PC-9 (cell line): ENCODE results near the gene U2AF1. TPM values are rescaled to one million over a fixed set of nuclear protein-coding genes. Genes with fewer than 3 reads are reported as not detected.
"Not testable (repeated sequence)": the region's sequence is repeated elsewhere in the genome, so short reads cannot be mapped to it uniquely, and the experiment has no call there.

Source experiments
- BruUV-seq: library from RNA; stranded (reverse); fragments of 400-500 nt; replicated peaks from 2 replicates; lab custom pipeline; 2021; lab: Mats Ljungman, UMichigan
- CTCF ChIA-PET: fragments of 300-600 bp; sonication (Branson Sonifier 250); formaldehyde crosslinking; loops from one replicate; lab custom pipeline; 2022; ENCODE audit warnings: antibody characterized with exemption; lab: Charles Lee
- POLR2A ChIA-PET: fragments of 300-600 bp; sonication (Branson Sonifier 250); formaldehyde crosslinking; loops from one replicate; lab custom pipeline; 2022; ENCODE audit warnings: antibody characterized with exemption; ENCODE audit not compliant: unreplicated experiment; lab: Charles Lee
- DNase-seq, 2 experiments: peaks; one replicate each; pipeline versions ENCODE4 v3.0.0 to v3.0.0-alpha.2; 2015 to 2022; ENCODE audit warnings: mixed read lengths in 1 of 2
- H2AFZ ChIP-seq: fragments of 200-600 bp; sonication (generic); 2 replicates; pipeline ENCODE4 v1.8.1; 2017; ENCODE audit warnings: antibody characterized with exemption
- H3F3A ChIP-seq: fragments of 200-600 bp; sonication (generic); 2 replicates; pipeline ENCODE4 v1.8.1; 2017; ENCODE audit warnings: antibody characterized with exemption, mild to moderate bottlenecking, low read depth; ENCODE audit not compliant: insufficient read depth
- H3K27ac ChIP-seq: fragments of 200-600 bp; sonication (generic); 2 replicates; pipeline ENCODE4 v1.6.1; 2016; ENCODE audit warnings: mixed run types
- H3K27me3 ChIP-seq: fragments of 200-600 bp; sonication (generic); 2 replicates; pipeline ENCODE4 v1.6.1; 2016; ENCODE audit warnings: low read depth, mixed run types; ENCODE audit not compliant: insufficient read depth
- H3K36me3 ChIP-seq: fragments of 200-600 bp; sonication (generic); 2 replicates; pipeline ENCODE4 v1.6.1; 2016; ENCODE audit warnings: low read depth, mixed run types
- H3K4me1 ChIP-seq: fragments of 200-600 bp; sonication (generic); replicated peaks from 2 replicates; pipeline ENCODE4 v1.6.1; 2016; ENCODE audit warnings: mixed run types; ENCODE audit not compliant: insufficient read depth
- H3K4me2 ChIP-seq: fragments of 200-600 bp; sonication (generic); 2 replicates; pipeline ENCODE4 v1.6.1; 2017; ENCODE audit warnings: mixed run types
- H3K4me3 ChIP-seq: fragments of 200-600 bp; sonication (generic); 2 replicates; pipeline ENCODE4 v1.6.1; 2016; ENCODE audit warnings: mixed run types
- H3K79me2 ChIP-seq: fragments of 200-600 bp; sonication (generic); 2 replicates; pipeline ENCODE4 v1.6.1; 2017; ENCODE audit warnings: low read depth, mixed run types
- H3K9me2 ChIP-seq: fragments of 200-600 bp; sonication (generic); 2 replicates; pipeline ENCODE4 v1.8.1; 2017; ENCODE audit warnings: mild to moderate bottlenecking; ENCODE audit not compliant: insufficient read depth
- H3K9me3 ChIP-seq: fragments of 200-600 bp; sonication (generic); 2 replicates; pipeline ENCODE4 v1.8.1; 2016; ENCODE audit warnings: low read depth; ENCODE audit not compliant: insufficient read depth
- H4K20me1 ChIP-seq: fragments of 200-600 bp; sonication (generic); 2 replicates; pipeline ENCODE4 v1.8.1; 2017; ENCODE audit not compliant: insufficient read depth
- intact Hi-C: fragments of 100-400 bp; cut with micrococcal nuclease; formaldehyde crosslinking; loops from one replicate; pipeline ENCODE4 v1.10.0; 2022; ENCODE audit not compliant: unreplicated experiment
- total RNA-seq: library from RNA; stranded (reverse); gene quantifications from 2 replicates; pipeline ENCODE4 v1.2.3, GENCODE V29; 2021

U2AF1 gene
- total RNA-seq, 1 experiment from 2014 or later: 48.8 TPM

- H4K20me1 ChIP-seq, H3F3A ChIP-seq, BruUV-seq, POLR2A ChIA-PET, H3K4me1 ChIP-seq, H3K36me3 ChIP-seq, H3K9me3 ChIP-seq, H3K4me3 ChIP-seq, H3K4me2 ChIP-seq, H3K79me2 ChIP-seq, DNase-seq, H3K9me2 ChIP-seq, intact Hi-C loops, H3K27ac ChIP-seq, H3K27me3 ChIP-seq, H2AFZ ChIP-seq, CTCF ChIA-PET: not testable (repeated sequence)
Measured at GRCh38 chr21:43107794-43108137, 396 bp upstream of the U2AF1 start.

GRCh38 chr21:43104642-43105041 is 2.7 kb downstream of the U2AF1 start:
- CTCF ChIA-PET, POLR2A ChIA-PET, H3K27me3 ChIP-seq, H3K9me2 ChIP-seq, intact Hi-C loops, H3K4me2 ChIP-seq, H2AFZ ChIP-seq, DNase-seq, H3K27ac ChIP-seq, H3K9me3 ChIP-seq, H3K4me1 ChIP-seq, H3K79me2 ChIP-seq, H3K4me3 ChIP-seq, H4K20me1 ChIP-seq, H3F3A ChIP-seq, H3K36me3 ChIP-seq, BruUV-seq: not testable (repeated sequence)

GRCh38 chr21:43102281-43102680 is 5.1 kb downstream of the U2AF1 start:
- BruUV-seq, H3K79me2 ChIP-seq, H3K9me3 ChIP-seq, H3F3A ChIP-seq, POLR2A ChIA-PET, DNase-seq, CTCF ChIA-PET, H3K36me3 ChIP-seq, H3K4me2 ChIP-seq, intact Hi-C loops, H3K27me3 ChIP-seq, H3K27ac ChIP-seq, H4K20me1 ChIP-seq, H3K4me3 ChIP-seq, H3K9me2 ChIP-seq, H3K4me1 ChIP-seq, H2AFZ ChIP-seq: not testable (repeated sequence)

GRCh38 chr21:43101676-43102075 is 5.7 kb downstream of the U2AF1 start:
- H3K9me3 ChIP-seq, H3K4me3 ChIP-seq, H3K4me2 ChIP-seq, H3K4me1 ChIP-seq, CTCF ChIA-PET, intact Hi-C loops, BruUV-seq, DNase-seq, H3K79me2 ChIP-seq, H3F3A ChIP-seq, H3K9me2 ChIP-seq, POLR2A ChIA-PET, H2AFZ ChIP-seq, H4K20me1 ChIP-seq, H3K27me3 ChIP-seq, H3K27ac ChIP-seq, H3K36me3 ChIP-seq: not testable (repeated sequence)

GRCh38 chr21:43101000-43101399 is 6.4 kb downstream of the U2AF1 start:
- H3F3A ChIP-seq, H3K9me3 ChIP-seq, intact Hi-C loops, CTCF ChIA-PET, H3K36me3 ChIP-seq, H3K27ac ChIP-seq, H2AFZ ChIP-seq, H3K79me2 ChIP-seq, H3K27me3 ChIP-seq, H3K4me2 ChIP-seq, H3K4me3 ChIP-seq, H3K4me1 ChIP-seq, DNase-seq, H3K9me2 ChIP-seq, BruUV-seq, POLR2A ChIA-PET, H4K20me1 ChIP-seq: not testable (repeated sequence)

GRCh38 chr21:43091979-43092614 is 15.3 kb downstream of the U2AF1 start:
- H3K4me2 ChIP-seq, H4K20me1 ChIP-seq, H3K4me1 ChIP-seq, DNase-seq, H3K9me3 ChIP-seq, H3K4me3 ChIP-seq, H3K36me3 ChIP-seq, H3K79me2 ChIP-seq, H3K9me2 ChIP-seq, POLR2A ChIA-PET, H3K27ac ChIP-seq, intact Hi-C loops, H3K27me3 ChIP-seq, H3F3A ChIP-seq, H2AFZ ChIP-seq, CTCF ChIA-PET, BruUV-seq: not testable (repeated sequence)

GRCh38 chr21:43090947-43091346 is 16.4 kb downstream of the U2AF1 start:
- H3F3A ChIP-seq: not testable (repeated sequence)

More at GRCh38 chr21:43090947-43091346, 16.4 kb downstream of the U2AF1 start:
- H3K36me3 ChIP-seq, H3K27ac ChIP-seq, BruUV-seq, H3K79me2 ChIP-seq, H4K20me1 ChIP-seq, intact Hi-C loops, POLR2A ChIA-PET, H2AFZ ChIP-seq, H3K4me2 ChIP-seq, H3K4me1 ChIP-seq, H3K9me2 ChIP-seq, H3K9me3 ChIP-seq, H3K4me3 ChIP-seq, CTCF ChIA-PET, DNase-seq, H3K27me3 ChIP-seq: not testable (repeated sequence)
